ENCODE data around the gene ZSCAN5A.
A peak's percentile ranks its signal among the peaks of the same experiment; 100 is the strongest.

The ZSCAN5A gene

DNA sequence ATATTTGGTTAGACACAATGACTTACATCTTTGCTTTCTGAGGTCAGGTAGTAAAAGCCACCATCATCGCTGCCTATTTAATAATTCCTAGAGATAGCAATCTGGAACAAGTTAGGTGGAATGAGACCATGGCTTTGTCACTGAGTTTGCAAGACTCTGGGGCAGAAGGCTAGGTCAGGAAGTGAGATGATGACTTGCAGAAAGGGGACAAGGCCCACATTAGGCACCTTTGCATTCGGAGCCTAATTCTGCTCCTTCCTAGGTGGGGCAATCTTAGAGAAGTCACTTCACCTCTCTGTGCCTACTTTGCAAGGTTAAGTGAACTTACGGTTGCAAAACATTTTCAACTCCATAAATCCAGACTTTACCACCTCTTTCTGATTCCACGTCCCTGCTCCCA, 31.8 kb downstream of the ZSCAN5A start:
- H3K9me3 ChIP-seq (ENCODE audit: control insufficient read depth, insufficient read depth, low read depth, low read length): no peaks in the 10 kb centered on the region
- no peaks in the 10 kb centered on the region for H3K4me1 ChIP-seq (ENCODE audit: control insufficient read depth, insufficient read depth, low read length)
- H3K4me3 ChIP-seq (ENCODE audit: low read depth, low read length): no peak overlapping the region
- ChIA-PET POLR2A (interaction anchor here (0.6 kb wide), 1 partner anchor 32 kb away, joined by 5 read pairs; the partner anchor contains the start of gene ZSCAN5A), CTCF (interaction anchor here (0.6 to 2.6 kb wide), 4 partner anchors 17 to 1402 kb away, joined by 3 to 9 read pairs (median 4); no protein-coding TSS in a partner anchor)
- H3K36me3 ChIP-seq (ENCODE audit: control insufficient read depth in 2 of 2, insufficient read depth in 1 of 2, low read length in 2 of 2): no peaks in the 10 kb centered on the region
- H3K27ac ChIP-seq (ENCODE audit: extremely low read depth, low read depth, low read length): no peak overlapping the region
- no peak for TF ChIP-seq ZNF585B (tag by site-specific recombination; IDR thresholded peaks at IDR 0.05)
- no peak for TF ChIP-seq TCF7L2 (IDR thresholded peaks at IDR 0.05; ENCODE audit: borderline replicate concordance, low read depth, low read length)
- TF ChIP-seq RBAK (tag by site-specific recombination; IDR thresholded peaks at IDR 0.05): no peak
- no peak for TF ChIP-seq SP7 (tag by site-specific recombination; IDR thresholded peaks at IDR 0.05)
- TF ChIP-seq BCL11B (tag by site-specific recombination; IDR thresholded peaks at IDR 0.05; ENCODE audit: low read depth): no peak
- TF ChIP-seq ZNF132 (tag by site-specific recombination; IDR thresholded peaks at IDR 0.05; ENCODE audit: borderline replicate concordance): no peak
- TF ChIP-seq ZNF830 (tag by site-specific recombination; IDR thresholded peaks at IDR 0.05; ENCODE audit: low read depth): no peak
- no peak for TF ChIP-seq ZNF114 (tag by site-specific recombination; IDR thresholded peaks at IDR 0.05)
- TF ChIP-seq, protein P1, sequence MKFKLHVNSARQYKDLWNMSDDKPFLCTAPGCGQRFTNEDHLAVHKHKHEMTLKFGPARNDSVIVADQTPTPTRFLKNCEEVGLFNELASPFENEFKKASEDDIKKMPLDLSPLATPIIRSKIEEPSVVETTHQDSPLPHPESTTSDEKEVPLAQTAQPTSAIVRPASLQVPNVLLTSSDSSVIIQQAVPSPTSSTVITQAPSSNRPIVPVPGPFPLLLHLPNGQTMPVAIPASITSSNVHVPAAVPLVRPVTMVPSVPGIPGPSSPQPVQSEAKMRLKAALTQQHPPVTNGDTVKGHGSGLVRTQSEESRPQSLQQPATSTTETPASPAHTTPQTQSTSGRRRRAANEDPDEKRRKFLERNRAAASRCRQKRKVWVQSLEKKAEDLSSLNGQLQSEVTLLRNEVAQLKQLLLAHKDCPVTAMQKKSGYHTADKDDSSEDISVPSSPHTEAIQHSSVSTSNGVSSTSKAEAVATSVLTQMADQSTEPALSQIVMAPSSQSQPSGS (tag by site-specific recombination; IDR thresholded peaks at IDR 0.05; ENCODE audit: low read depth): no peak
- TF ChIP-seq MEIS1 (CRISPR knock-in tag; IDR thresholded peaks at IDR 0.05; ENCODE audit: borderline replicate concordance): no peak
- no peak for TF ChIP-seq ZNF398 (tag by site-specific recombination; IDR thresholded peaks at IDR 0.05)
- TF ChIP-seq ZXDB (tag by site-specific recombination; IDR thresholded peaks at IDR 0.05): no peak
- TF ChIP-seq, protein P2, sequence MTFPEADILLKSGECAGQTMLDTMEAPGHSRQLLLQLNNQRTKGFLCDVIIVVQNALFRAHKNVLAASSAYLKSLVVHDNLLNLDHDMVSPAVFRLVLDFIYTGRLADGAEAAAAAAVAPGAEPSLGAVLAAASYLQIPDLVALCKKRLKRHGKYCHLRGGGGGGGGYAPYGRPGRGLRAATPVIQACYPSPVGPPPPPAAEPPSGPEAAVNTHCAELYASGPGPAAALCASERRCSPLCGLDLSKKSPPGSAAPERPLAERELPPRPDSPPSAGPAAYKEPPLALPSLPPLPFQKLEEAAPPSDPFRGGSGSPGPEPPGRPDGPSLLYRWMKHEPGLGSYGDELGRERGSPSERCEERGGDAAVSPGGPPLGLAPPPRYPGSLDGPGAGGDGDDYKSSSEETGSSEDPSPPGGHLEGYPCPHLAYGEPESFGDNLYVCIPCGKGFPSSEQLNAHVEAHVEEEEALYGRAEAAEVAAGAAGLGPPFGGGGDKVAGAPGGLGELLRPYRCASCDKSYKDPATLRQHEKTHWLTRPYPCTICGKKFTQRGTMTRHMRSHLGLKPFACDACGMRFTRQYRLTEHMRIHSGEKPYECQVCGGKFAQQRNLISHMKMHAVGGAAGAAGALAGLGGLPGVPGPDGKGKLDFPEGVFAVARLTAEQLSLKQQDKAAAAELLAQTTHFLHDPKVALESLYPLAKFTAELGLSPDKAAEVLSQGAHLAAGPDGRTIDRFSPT (tag by site-specific recombination; IDR thresholded peaks at IDR 0.05): no peak
- TF ChIP-seq ZNF23 (tag by site-specific recombination; IDR thresholded peaks at IDR 0.05; ENCODE audit: borderline replicate concordance): no peak
- no peak for TF ChIP-seq ZNF311 (tag by site-specific recombination; IDR thresholded peaks at IDR 0.05; ENCODE audit: borderline replicate concordance)

- TF ChIP-seq ZNF18 (tag by site-specific recombination; IDR thresholded peaks at IDR 0.05): no peak
- peak; percentile 73 for TF ChIP-seq ZNF623 (tag by site-specific recombination; IDR thresholded peaks at IDR 0.05)
- ChIA-PET POLR2A (no interaction called here), CTCF (no interaction called here)
- no peak overlapping the region for H3K4me3 ChIP-seq (ENCODE audit: low read depth, low read length)
- H3K27ac ChIP-seq (ENCODE audit: extremely low read depth, low read depth, low read length): no peak overlapping the region
- no peaks in the 10 kb centered on the region for H3K4me1 ChIP-seq (ENCODE audit: control insufficient read depth, insufficient read depth, low read length)
- peaks cover 0 to 4% of the 10 kb centered on the region in 2 experiments; a peak in 2 of 3 replicates for H3K36me3 ChIP-seq (ENCODE audit: control insufficient read depth in 2 of 2, insufficient read depth in 1 of 2, low read length in 2 of 2)
- no peaks in the 10 kb centered on the region; the same call in 1 of the 2 replicates for H3K9me3 ChIP-seq (ENCODE audit: control insufficient read depth, insufficient read depth, low read depth, low read length)
These were observed 41.0 kb downstream of the ZSCAN5A start for GRCh38 chr19:56273563-56274117.
